GM23338 (cell line): ENCODE measurements around the gene FAM200C. TPM values are rescaled to one million over a fixed set of nuclear protein-coding genes. Genes with fewer than 3 reads are reported as not detected.

Experiments
- ATAC-seq: fragments of 200-7000 bp; cut with Tn5 transposase; 3 replicates; pipeline ENCODE4 v1.9.1; 2020
- DNase-seq: peaks from one replicate; pipeline ENCODE4 v3.0.0-alpha.2; 2015; ENCODE audit warnings: low spot score
- H2AFZ ChIP-seq: fragments of 200-600 bp; sonication (generic); 2 replicates; pipeline ENCODE4 v1.8.0; 2016; ENCODE audit warnings: antibody characterized with exemption, mild to moderate bottlenecking, moderate library complexity
- H3F3A ChIP-seq: fragments of 200-600 bp; sonication (generic); replicated peaks from 2 replicates; pipeline ENCODE4 v1.8.0; 2017; ENCODE audit warnings: antibody characterized with exemption, mixed run types, low read depth
- H3K27ac ChIP-seq: fragments of 200-600 bp; sonication (generic); 2 replicates; pipeline ENCODE4 v1.6.1; 2016; ENCODE audit warnings: low read depth
- H3K27me3 ChIP-seq: fragments of 200-600 bp; sonication (generic); 2 replicates; pipeline ENCODE4 v1.8.0; 2016; ENCODE audit warnings: mild to moderate bottlenecking, mixed run types, moderate library complexity; ENCODE audit not compliant: insufficient read depth
- H3K36me3 ChIP-seq: fragments of 200-600 bp; sonication (generic); 2 replicates; pipeline ENCODE4 v1.8.0; 2016; ENCODE audit warnings: mild to moderate bottlenecking; ENCODE audit not compliant: insufficient read depth
- H3K4me1 ChIP-seq: fragments of 200-600 bp; sonication (generic); 2 replicates; pipeline ENCODE4 v1.8.0; 2016; ENCODE audit warnings: mild to moderate bottlenecking, moderate library complexity; ENCODE audit not compliant: insufficient read depth
- H3K4me2 ChIP-seq: fragments of 200-600 bp; sonication (generic); 2 replicates; pipeline ENCODE4 v1.7.1; 2017; ENCODE audit warnings: mixed run types
- H3K4me3 ChIP-seq: fragments of 200-600 bp; sonication (generic); 2 replicates; pipeline ENCODE4 v1.6.1; 2016; ENCODE audit warnings: mixed run types
- H3K79me2 ChIP-seq: fragments of 200-600 bp; sonication (generic); replicated peaks from 2 replicates; pipeline ENCODE4 v1.8.0; 2017; ENCODE audit warnings: mild to moderate bottlenecking; ENCODE audit not compliant: insufficient read depth
- H3K9me2 ChIP-seq: fragments of 200-600 bp; sonication (generic); 2 replicates; pipeline ENCODE4 v1.8.0; 2017; ENCODE audit not compliant: insufficient read depth
- H4K20me1 ChIP-seq: fragments of 200-600 bp; sonication (generic); replicated peaks from 2 replicates; pipeline ENCODE4 v1.8.0; 2017; ENCODE audit warnings: mild to moderate bottlenecking; ENCODE audit not compliant: insufficient read depth
- H3K27ac Mint-ChIP-seq: 2 replicates; pipeline ENCODE4 v1.8.0; 2020; ENCODE audit warnings: inconsistent platforms, mild to moderate bottlenecking, moderate library complexity, mixed read lengths
- H3K27me3 Mint-ChIP-seq: 3 replicates; pipeline ENCODE4 v1.8.0; 2022; ENCODE audit warnings: low read depth, mild to moderate bottlenecking, moderate library complexity, mixed read lengths, inconsistent platforms; ENCODE audit not compliant: insufficient read depth, poor library complexity
- H3K36me3 Mint-ChIP-seq: 3 replicates; pipeline ENCODE4 v1.8.0; 2021; ENCODE audit warnings: low read depth, mild to moderate bottlenecking, inconsistent platforms, moderate library complexity, mixed read lengths
- H3K4me1 Mint-ChIP-seq: 3 replicates; pipeline ENCODE4 v1.8.0; 2020; ENCODE audit warnings: mild to moderate bottlenecking, inconsistent platforms, mixed read lengths
- H3K4me3 Mint-ChIP-seq: 3 replicates; pipeline ENCODE4 v1.8.0; 2021; ENCODE audit warnings: moderate library complexity, mild to moderate bottlenecking, inconsistent platforms, mixed read lengths
- H3K9me3 Mint-ChIP-seq: 3 replicates; pipeline ENCODE4 v1.8.0; 2020; ENCODE audit warnings: moderate library complexity, mild to moderate bottlenecking, inconsistent platforms, mixed read lengths
- CREB1 ChIP-seq: fragments of 250-450 bp; sonication (Bioruptor Pico); IDR thresholded peaks from 2 replicates; pipeline ENCODE4 v1.5.0; 2020; ENCODE audit warnings: low read depth, mild to moderate bottlenecking, moderate library complexity
- CTCF ChIP-seq, 2 experiments: fragments of 200-600 bp in 1 of 2; sonication (generic) in 1 of 2; conservative IDR thresholded peaks; 2 replicates each; pipeline versions ENCODE4 v1.5.1 to v1.6.1; 2016 to 2017; ENCODE audit warnings: antibody characterized with exemption in 2 of 2, low read depth in 2 of 2, mild to moderate bottlenecking in 2 of 2, moderate library complexity in 1 of 2
- ETS1 ChIP-seq: IDR thresholded peaks from 2 replicates; pipeline ENCODE4 v1.6.1; 2016; ENCODE audit warnings: antibody characterized with exemption
- EZH2 ChIP-seq: fragments of 200-600 bp; sonication (generic); IDR thresholded peaks from one replicate; pipeline ENCODE4 v1.8.0; 2017; ENCODE audit warnings: antibody characterized with exemption, mild to moderate bottlenecking, low read depth; ENCODE audit not compliant: unreplicated experiment
- EZH2phosphoT487 ChIP-seq: fragments of 200-600 bp; sonication (generic); IDR thresholded peaks from one replicate; pipeline ENCODE4 v1.8.1; 2018; ENCODE audit warnings: antibody characterized with exemption; ENCODE audit not compliant: unreplicated experiment
- JUNB ChIP-seq: IDR thresholded peaks from one replicate; pipeline ENCODE4 v1.6.1; 2016; ENCODE audit warnings: antibody characterized with exemption; ENCODE audit not compliant: unreplicated experiment
- NANOG ChIP-seq: IDR thresholded peaks from 2 replicates; pipeline ENCODE4 v1.6.1; 2016; ENCODE audit warnings: antibody characterized with exemption, borderline replicate concordance
- POLR2AphosphoS5 ChIP-seq: IDR thresholded peaks from 2 replicates; pipeline ENCODE4 v1.6.1; 2016; ENCODE audit warnings: antibody characterized with exemption, low read depth
- REST ChIP-seq: IDR thresholded peaks from one replicate; pipeline ENCODE4 v1.6.1; 2018; ENCODE audit warnings: antibody characterized with exemption; ENCODE audit not compliant: unreplicated experiment
- STAT1 ChIP-seq: IDR thresholded peaks from one replicate; pipeline ENCODE4 v1.6.1; 2016; ENCODE audit warnings: antibody characterized with exemption; ENCODE audit not compliant: unreplicated experiment
- ZNF114 ChIP-seq: fragments of 250-450 bp; sonication (Bioruptor Pico); IDR thresholded peaks from 2 replicates; pipeline ENCODE4 v1.5.0; 2020; ENCODE audit warnings: mild to moderate bottlenecking, moderate library complexity
- ZNF331 ChIP-seq: fragments of 250-450 bp; sonication (Bioruptor Pico); IDR thresholded peaks from 2 replicates; pipeline ENCODE4 v1.5.0; 2020; ENCODE audit warnings: low read depth, mild to moderate bottlenecking, moderate library complexity
- ZNF462 ChIP-seq: fragments of 250-450 bp; sonication (Bioruptor Pico); IDR thresholded peaks from 2 replicates; pipeline ENCODE4 v1.5.0; 2020; ENCODE audit warnings: mild to moderate bottlenecking, moderate library complexity
- polyA plus RNA-seq: library from polyadenylated mRNA; unstranded; fragments of >200 nt; fragmentation: Nextera tagmentation; extraction: Ambion mirVana; gene quantifications from 2 replicates; pipeline ENCODE4 v1.2.1, GENCODE V29; 2016
- total RNA-seq: library from RNA; depleted of rRNA; stranded (reverse); fragments of >200 nt; shearing (Covaris generic); gene quantifications from 2 replicates; pipeline ENCODE4 v1.2.3, GENCODE V29; 2014

The FAM200C gene
- total and polyA plus RNA-seq, 2 experiments from 2014 or later, result 4.6 to 6.9 TPM

- H2AFZ ChIP-seq, result no peak overlapping the region
- TF ChIP-seq CREB1 (CRISPR knock-in tag) (no peak), ZNF114 (CRISPR knock-in tag) (no peak), ZNF462 (no peak), POLR2AphosphoS5 (no peak), CTCF (conservative IDR thresholded peaks at IDR 0.05; ENCODE audit: low read depth in 2 of 2) (no peak), NANOG (no peak), ZNF331 (CRISPR knock-in tag) (no peak), EZH2phosphoT487 (no peak), STAT1 (no peak), JUNB (no peak), EZH2 (no peak), REST (no peak), ETS1 (no peak)
- no peak overlapping the region for H3K4me2 ChIP-seq
- no peaks in the 10 kb centered on the region for H3K79me2 ChIP-seq
- H3K4me3 ChIP-seq, result no peak overlapping the region
- Mint-ChIP-seq H3K9me3 (no peaks in the 10 kb centered on the region; the same call in 1 of the 3 replicates), H3K27ac (no peak overlapping the region), H3K27me3 (no peaks in the 10 kb centered on the region), H3K36me3 (no peaks in the 10 kb centered on the region), H3K4me3 (no peak overlapping the region), H3K4me1 (peaks cover 10% of the 10 kb centered on the region)
- DNase-seq (no peak), ATAC-seq (no peak)
- no peaks in the 10 kb centered on the region for H3F3A ChIP-seq
- H3K4me1 ChIP-seq, result peaks cover 4% of the 10 kb centered on the region; the same call in 1 of the 2 replicates
- no peak overlapping the region for H3K27ac ChIP-seq
- no peaks in the 10 kb centered on the region for H4K20me1 ChIP-seq
- H3K27me3 ChIP-seq, result no peaks in the 10 kb centered on the region
- H3K36me3 ChIP-seq, result no peaks in the 10 kb centered on the region
- no peaks in the 10 kb centered on the region; the same call in none of the 2 replicates for H3K9me2 ChIP-seq
Measured at GRCh38 chr5:160444407-160444806, 44.6 kb upstream of the FAM200C start.
